Measurements from ENCODE around the gene MRPL39.

GRCh38 chr21:25649146-25649545 lies 41.9 kb upstream of the MRPL39 start:
- TF ChIP-seq CTCF (IDR thresholded peaks at IDR 0.05) (no peak), POLR2AphosphoS5 (IDR thresholded peaks at IDR 0.05; ENCODE audit: low read depth, low read length) (no peak), EP300 (IDR thresholded peaks at IDR 0.05; ENCODE audit: borderline replicate concordance in 1 of 2, low read depth in 1 of 2, low read length in 1 of 2) (no peak), EZH2phosphoT487 (IDR thresholded peaks at IDR 0.05; ENCODE audit: borderline replicate concordance, low read depth) (no peak), MAX (IDR thresholded peaks at IDR 0.05; ENCODE audit: low read depth) (no peak), RAD21 (IDR thresholded peaks at IDR 0.05; ENCODE audit: low read length) (no peak), SMC3 (IDR thresholded peaks at IDR 0.05; ENCODE audit: low read depth, low read length) (no peak)
